ENCODE data around the gene HIPK3.

The HIPK3 gene

GRCh38 chr11:33248416-33248971, 8.7 kb upstream of the HIPK3 start:
- TF ChIP-seq GATA2 (IDR thresholded peaks at IDR 0.05; ENCODE audit: low read depth, low read length), result no peak
- no peak for TF ChIP-seq GATA3 (IDR thresholded peaks at IDR 0.05; ENCODE audit: low read depth, low read length)

- TF ChIP-seq GATA3 (IDR thresholded peaks at IDR 0.05; ENCODE audit: low read depth, low read length) (no peak), GATA2 (IDR thresholded peaks at IDR 0.05; ENCODE audit: low read depth, low read length) (no peak)
These were observed 959 bp upstream of the HIPK3 start for GRCh38 chr11:33256031-33256812.

- TF ChIP-seq GATA2 (IDR thresholded peaks at IDR 0.05; ENCODE audit: low read depth, low read length), result no peak
- TF ChIP-seq GATA3 (IDR thresholded peaks at IDR 0.05; ENCODE audit: low read depth, low read length), result no peak
These were observed 395 bp upstream of the HIPK3 start for GRCh38 chr11:33256813-33257159.

GRCh38 chr11:33257897-33258630, 883 bp downstream of the HIPK3 start:
- no peak for TF ChIP-seq GATA2 (IDR thresholded peaks at IDR 0.05; ENCODE audit: low read depth, low read length)

GRCh38 chr11:33258631-33259205, 1.5 kb downstream of the HIPK3 start:
- no peak for TF ChIP-seq GATA2 (IDR thresholded peaks at IDR 0.05; ENCODE audit: low read depth, low read length)
- TF ChIP-seq GATA3 (IDR thresholded peaks at IDR 0.05; ENCODE audit: low read depth, low read length), result no peak

GRCh38 chr11:33259869-33260268, 2.7 kb downstream of the HIPK3 start:
- TF ChIP-seq GATA2 (IDR thresholded peaks at IDR 0.05; ENCODE audit: low read depth, low read length) (no peak), GATA3 (IDR thresholded peaks at IDR 0.05; ENCODE audit: low read depth, low read length) (no peak)

- TF ChIP-seq GATA2 (IDR thresholded peaks at IDR 0.05; ENCODE audit: low read depth, low read length) (no peak), GATA3 (IDR thresholded peaks at IDR 0.05; ENCODE audit: low read depth, low read length) (no peak)
These were observed 4.9 kb downstream of the HIPK3 start for GRCh38 chr11:33262011-33262645.

- TF ChIP-seq GATA3 (IDR thresholded peaks at IDR 0.05; ENCODE audit: low read depth, low read length) (no peak), GATA2 (IDR thresholded peaks at IDR 0.05; ENCODE audit: low read depth, low read length) (no peak)
These were observed 6.4 kb downstream of the HIPK3 start for GRCh38 chr11:33263549-33263948.

- TF ChIP-seq GATA3 (IDR thresholded peaks at IDR 0.05; ENCODE audit: low read depth, low read length), result no peak
- TF ChIP-seq GATA2 (IDR thresholded peaks at IDR 0.05; ENCODE audit: low read depth, low read length), result no peak
These were observed 7.7 kb downstream of the HIPK3 start for GRCh38 chr11:33264926-33265325.

GRCh38 chr11:33266393-33267215, 9.4 kb downstream of the HIPK3 start:
- no peak for TF ChIP-seq GATA2 (IDR thresholded peaks at IDR 0.05; ENCODE audit: low read depth, low read length)

GRCh38 chr11:33268945-33269540, 11.9 kb downstream of the HIPK3 start:
- TF ChIP-seq GATA3 (IDR thresholded peaks at IDR 0.05; ENCODE audit: low read depth, low read length) (no peak), GATA2 (IDR thresholded peaks at IDR 0.05; ENCODE audit: low read depth, low read length) (no peak)

- TF ChIP-seq GATA2 (IDR thresholded peaks at IDR 0.05; ENCODE audit: low read depth, low read length), result no peak
- no peak for TF ChIP-seq GATA3 (IDR thresholded peaks at IDR 0.05; ENCODE audit: low read depth, low read length)
These were observed 12.6 kb downstream of the HIPK3 start for GRCh38 chr11:33269822-33270221.

- TF ChIP-seq GATA2 (IDR thresholded peaks at IDR 0.05; ENCODE audit: low read depth, low read length), result no peak
- no peak for TF ChIP-seq GATA3 (IDR thresholded peaks at IDR 0.05; ENCODE audit: low read depth, low read length)
These were observed 13.9 kb downstream of the HIPK3 start for GRCh38 chr11:33271059-33271458.

Measured in SH-SY5Y (cell line).